A673 (cell line): ENCODE measurements around the gene SAMD11.

Source experiments
- CTCF ChIP-seq: fragments of 300-800, 200-600 bp; sonication (generic); conservative IDR thresholded peaks from 2 replicates; pipeline ENCODE4 v1.5.1; 2017; ENCODE audit warnings: low read depth, mild to moderate bottlenecking, antibody characterized with exemption, low read length, moderate library complexity, mixed read lengths
- EZH2 ChIP-seq: fragments of 200-600 bp; sonication (generic); IDR thresholded peaks from 2 replicates; pipeline ENCODE4 v1.6.1; 2017; ENCODE audit warnings: borderline replicate concordance, low read depth, mild to moderate bottlenecking, mixed read lengths, antibody characterized with exemption, low read length; ENCODE audit not compliant: poor library complexity, severe bottlenecking

GRCh38 chr1:984476-984814, 60.7 kb downstream of the SAMD11 start:
- no peak for TF ChIP-seq EZH2
- 0 out of 2 replicates have a peak, but pooled peaks have one; percentile 10 for TF ChIP-seq CTCF
